Astrocyte (in vitro differentiated cells and primary cell): ENCODE data around the gene EHD1. TPM values are rescaled to one million over a fixed set of nuclear protein-coding genes. Genes with fewer than 3 reads are reported as not detected.

Experiments
- DNase-seq: peaks from one replicate; pipeline ENCODE4 v3.0.0-alpha.2; 2010; ENCODE audit warnings: low read depth
- FAIRE-seq: peaks from 2 replicates; lab custom pipeline; 2011; peaks lifted over from hg19 to GRCh38; lab: Jason Lieb, UNC
- H2AFZ ChIP-seq: 2 replicates; pipeline ENCODE4 v1.6.0; 2012; ENCODE audit warnings: low read depth, low read length, inconsistent platforms
- H3K27ac ChIP-seq: 2 replicates; pipeline ENCODE4 v1.5.1; 2011; ENCODE audit warnings: low read depth, low read length, inconsistent platforms
- H3K27me3 ChIP-seq: 2 replicates; pipeline ENCODE4 v1.6.0; 2011; ENCODE audit warnings: low read length, inconsistent platforms; ENCODE audit not compliant: insufficient read depth
- H3K36me3 ChIP-seq: 2 replicates; pipeline ENCODE4 v1.5.1; 2011; ENCODE audit warnings: low read length, inconsistent platforms; ENCODE audit not compliant: insufficient read depth
- H3K4me1 ChIP-seq: 2 replicates; pipeline ENCODE4 v1.5.1; 2011; ENCODE audit warnings: low read length, inconsistent platforms; ENCODE audit not compliant: insufficient read depth
- H3K4me2 ChIP-seq: 2 replicates; pipeline ENCODE4 v1.6.0; 2012; ENCODE audit warnings: low read length, inconsistent platforms
- H3K4me3 ChIP-seq: 2 replicates; pipeline ENCODE4 v1.5.1; 2011; ENCODE audit warnings: low read depth, mild to moderate bottlenecking, low read length, inconsistent platforms; ENCODE audit not compliant: insufficient read depth
- H3K79me2 ChIP-seq: 2 replicates; pipeline ENCODE4 v1.6.0; 2012; ENCODE audit warnings: mild to moderate bottlenecking, low read length, inconsistent platforms; ENCODE audit not compliant: insufficient read depth
- H3K9ac ChIP-seq: 2 replicates; pipeline ENCODE4 v1.6.0; 2012; ENCODE audit warnings: mild to moderate bottlenecking, low read length, inconsistent platforms
- H3K9me3 ChIP-seq: 2 replicates; pipeline ENCODE4 v1.5.1; 2012; ENCODE audit warnings: low read depth, mild to moderate bottlenecking, low read length, inconsistent platforms; ENCODE audit not compliant: insufficient read depth
- H4K20me1 ChIP-seq: 2 replicates; pipeline ENCODE4 v1.6.0; 2012; ENCODE audit warnings: low read length, inconsistent platforms; ENCODE audit not compliant: insufficient read depth
- H3K27ac Mint-ChIP-seq: one replicate; pipeline ENCODE4 v1.8.0; 2021; ENCODE audit warnings: mild to moderate bottlenecking, mixed read lengths; ENCODE audit not compliant: unreplicated experiment
- H3K27me3 Mint-ChIP-seq: one replicate; pipeline ENCODE4 v1.8.0; 2021; ENCODE audit warnings: low read depth, mixed read lengths; ENCODE audit not compliant: unreplicated experiment
- H3K36me3 Mint-ChIP-seq: one replicate; pipeline ENCODE4 v1.8.0; 2021; ENCODE audit warnings: low read depth, mixed read lengths; ENCODE audit not compliant: unreplicated experiment
- H3K4me1 Mint-ChIP-seq: one replicate; pipeline ENCODE4 v1.8.0; 2021; ENCODE audit warnings: low read depth, mixed read lengths; ENCODE audit not compliant: unreplicated experiment
- H3K4me3 Mint-ChIP-seq: one replicate; pipeline ENCODE4 v1.8.0; 2021; ENCODE audit warnings: mild to moderate bottlenecking, moderate library complexity, mixed read lengths; ENCODE audit not compliant: unreplicated experiment
- H3K9me3 Mint-ChIP-seq: one replicate; pipeline ENCODE4 v1.8.0; 2021; ENCODE audit warnings: mild to moderate bottlenecking, mixed read lengths; ENCODE audit not compliant: unreplicated experiment
- CTCF ChIP-seq: IDR thresholded peaks from 2 replicates; pipeline ENCODE4 v1.5.1; 2011; ENCODE audit warnings: low read depth, mild to moderate bottlenecking, inconsistent platforms, low read length, moderate library complexity; ENCODE audit not compliant: insufficient read depth
- EZH2 ChIP-seq: IDR thresholded peaks from 2 replicates; pipeline ENCODE4 v1.6.1; 2012; ENCODE audit warnings: mild to moderate bottlenecking, low read length, inconsistent platforms; ENCODE audit not compliant: insufficient read depth
- total RNA-seq: library from RNA; stranded (reverse); gene quantifications from 2 replicates; pipeline ENCODE4 v1.2.1, GENCODE V29; 2021

EHD1 gene
- total RNA-seq, 1 donor from 2014 or later = 201 TPM

GRCh38 chr11:64848826-64849597 lies 29.4 kb downstream of the EHD1 start:
- H3K4me1 Mint-ChIP-seq = no peaks in the 10 kb centered on the region
- no peaks in the 10 kb centered on the region for H3K27me3 Mint-ChIP-seq
- no peaks in the 10 kb centered on the region for H3K9me3 Mint-ChIP-seq
- TF ChIP-seq CTCF (no peak), EZH2 (no peak)
- Histone ChIP-seq H3K79me2 (peaks cover 4% of the 10 kb centered on the region), H2AFZ (no peak overlapping the region), H3K4me3 (no peak overlapping the region), H4K20me1 (no peaks in the 10 kb centered on the region), H3K36me3 (no peaks in the 10 kb centered on the region), H3K4me2 (no peak overlapping the region), H3K9ac (no peak overlapping the region), H3K9me3 (no peaks in the 10 kb centered on the region), H3K27ac (no peak overlapping the region), H3K4me1 (peaks cover 6% of the 10 kb centered on the region), H3K27me3 (no peaks in the 10 kb centered on the region)
- H3K4me3 Mint-ChIP-seq = no peak overlapping the region
- FAIRE-seq (no peak), DNase-seq (no peak)
- H3K36me3 Mint-ChIP-seq = peaks cover 2% of the 10 kb centered on the region
- no peak overlapping the region for H3K27ac Mint-ChIP-seq

- Histone ChIP-seq H3K79me2 (no peaks in the 10 kb centered on the region), H3K9ac (no peak overlapping the region), H3K27me3 (no peaks in the 10 kb centered on the region), H3K36me3 (no peaks in the 10 kb centered on the region), H3K9me3 (no peaks in the 10 kb centered on the region), H2AFZ (no peak overlapping the region), H3K4me1 (peaks cover 6% of the 10 kb centered on the region), H3K4me2 (no peak overlapping the region), H4K20me1 (no peaks in the 10 kb centered on the region), H3K27ac (no peak overlapping the region), H3K4me3 (no peak overlapping the region)
- DNase-seq (no peak), FAIRE-seq (no peak)
- Mint-ChIP-seq H3K4me3 (no peak overlapping the region), H3K36me3 (peaks cover 2% of the 10 kb centered on the region), H3K27ac (no peak overlapping the region), H3K9me3 (no peaks in the 10 kb centered on the region), H3K27me3 (no peaks in the 10 kb centered on the region), H3K4me1 (no peaks in the 10 kb centered on the region)
- no peak for TF ChIP-seq CTCF
- TF ChIP-seq EZH2 = no peak
Observed at GRCh38 chr11:64848214-64848825, 30.1 kb downstream of the EHD1 start.
